ENCODE measurements around the gene ABCC8. TPM values are rescaled to one million over a fixed set of nuclear protein-coding genes. Genes with fewer than 3 reads are reported as not detected.

ABCC8 gene
- total and polyA plus RNA-seq, 2 donors (not counting 1 experiment from before 2014, with no cell fraction given), result 0.03 to 0.17 TPM

GRCh38 chr11:17488563-17488962, 11.9 kb upstream of the ABCC8 start:
- DNase-seq, result no peak
- Histone ChIP-seq H3K4me1 (ENCODE audit: control insufficient read depth in 2 of 2, insufficient read depth in 2 of 2, low read length in 2 of 2) (no peaks in the 10 kb centered on the region), H3K27ac (ENCODE audit: low read length in 2 of 2) (no peak overlapping the region), H3K79me2 (ENCODE audit: control insufficient read depth, insufficient read depth, low read length) (no peaks in the 10 kb centered on the region), H4K20me1 (ENCODE audit: control insufficient read depth, insufficient read depth, low read length, poor library complexity, severe bottlenecking) (no peaks in the 10 kb centered on the region), H3K36me3 (replicated peaks in 1 of 2; ENCODE audit: control extremely low read depth in 1 of 2, control insufficient read depth in 1 of 2, extremely low read depth in 1 of 2, insufficient read depth in 2 of 2, low read length in 1 of 2) (no peaks in the 10 kb centered on the region), H3K9me3 (ENCODE audit: control extremely low read depth in 1 of 3, control insufficient read depth in 2 of 3, insufficient read depth in 1 of 3, low read length in 2 of 3) (no peaks in the 10 kb centered on the region), H3K4me3 (ENCODE audit: control extremely low read depth in 1 of 5, extremely low read depth in 1 of 5, insufficient read depth in 1 of 5, low read depth in 2 of 5, low read length in 4 of 5) (no peak overlapping the region), H2AFZ (ENCODE audit: insufficient read depth, low read depth, low read length, poor library complexity, severe bottlenecking) (no peak overlapping the region), H3K4me2 (replicated peaks; ENCODE audit: low read depth, low read length, poor library complexity, severe bottlenecking) (no peak overlapping the region), H3K9ac (ENCODE audit: low read length) (no peak overlapping the region), H3K27me3 (replicated peaks in 1 of 4; ENCODE audit: control extremely low read depth in 1 of 4, control insufficient read depth in 3 of 4, insufficient read depth in 4 of 4, low read length in 3 of 4) (peaks cover 0 to 9% (median 2%) of the 10 kb centered on the region in 4 experiments)
- Mint-ChIP-seq H3K27ac (no peak overlapping the region), H3K9me3 (ENCODE audit: insufficient read depth) (peaks cover 2% of the 10 kb centered on the region), H3K4me3 (no peak overlapping the region), H3K4me1 (no peaks in the 10 kb centered on the region), H3K27me3 (peaks cover 34% of the 10 kb centered on the region)
- intact Hi-C loops (cut with micrococcal nuclease), result no loop called here
- no peak for ATAC-seq (ENCODE audit: low read depth)
- TF ChIP-seq EZH2 (IDR thresholded peaks at IDR 0.05; ENCODE audit: borderline replicate concordance, insufficient read depth, low read depth, low read length, poor library complexity, severe bottlenecking) (no peak), CTCF (IDR thresholded peaks at IDR 0.05) (no peak)
- WGBS (ENCODE audit: insufficient coverage), result no CpG with 5 or more reads among the region's 1 CpG
- POLR2A ChIA-PET, result no interaction called here
- CTCF ChIA-PET, result no interaction called here

- H3K27ac Mint-ChIP-seq, result no peak overlapping the region
- intact Hi-C loops (cut with micrococcal nuclease), result no loop called here
- Histone ChIP-seq H3K4me1 (ENCODE audit: control insufficient read depth in 2 of 2, insufficient read depth in 2 of 2, low read length in 2 of 2) (no peaks in the 10 kb centered on the region), H3K79me2 (ENCODE audit: control insufficient read depth, insufficient read depth, low read length) (no peaks in the 10 kb centered on the region), H3K36me3 (replicated peaks in 1 of 2; ENCODE audit: control extremely low read depth in 1 of 2, control insufficient read depth in 1 of 2, extremely low read depth in 1 of 2, insufficient read depth in 2 of 2, low read length in 1 of 2) (no peaks in the 10 kb centered on the region), H3K4me3 (ENCODE audit: control extremely low read depth in 1 of 5, extremely low read depth in 1 of 5, insufficient read depth in 1 of 5, low read depth in 2 of 5, low read length in 4 of 5) (no peak overlapping the region), H3K4me2 (replicated peaks; ENCODE audit: low read depth, low read length, poor library complexity, severe bottlenecking) (no peak overlapping the region), H3K27ac (ENCODE audit: low read length in 2 of 2) (no peak overlapping the region), H3K9me3 (ENCODE audit: control extremely low read depth in 1 of 3, control insufficient read depth in 2 of 3, insufficient read depth in 1 of 3, low read length in 2 of 3) (no peaks in the 10 kb centered on the region), H3K27me3 (replicated peaks in 1 of 4; ENCODE audit: control extremely low read depth in 1 of 4, control insufficient read depth in 3 of 4, insufficient read depth in 4 of 4, low read length in 3 of 4) (peaks cover 0 to 9% (median 2%) of the 10 kb centered on the region in 4 experiments), H3K9ac (ENCODE audit: low read length) (no peak overlapping the region), H4K20me1 (ENCODE audit: control insufficient read depth, insufficient read depth, low read length, poor library complexity, severe bottlenecking) (no peaks in the 10 kb centered on the region), H2AFZ (ENCODE audit: insufficient read depth, low read depth, low read length, poor library complexity, severe bottlenecking) (no peak overlapping the region)
- TF ChIP-seq CTCF (IDR thresholded peaks at IDR 0.05) (no peak), EZH2 (IDR thresholded peaks at IDR 0.05; ENCODE audit: borderline replicate concordance, insufficient read depth, low read depth, low read length, poor library complexity, severe bottlenecking) (no peak)
- no peak for DNase-seq
- CTCF ChIA-PET, result interaction anchor here (2.1 kb wide), 1 partner anchor 102 kb away, joined by 9 read pairs; no protein-coding TSS in a partner anchor
- peaks cover 32% of the 10 kb centered on the region for H3K27me3 Mint-ChIP-seq
- no peak for ATAC-seq (ENCODE audit: low read depth)
- no peaks in the 10 kb centered on the region for H3K4me1 Mint-ChIP-seq
- 86% methylated on average over 2 of the region's 5 CpGs for WGBS (ENCODE audit: insufficient coverage)
- peaks cover 4% of the 10 kb centered on the region for H3K9me3 Mint-ChIP-seq (ENCODE audit: insufficient read depth)
- POLR2A ChIA-PET, result no interaction called here
- no peak overlapping the region for H3K4me3 Mint-ChIP-seq
These were observed 10.0 kb upstream of the ABCC8 start for GRCh38 chr11:17486646-17487045.

All from B cell (primary cell).